ENCODE results near the gene DUSP28. TPM values are rescaled to one million over a fixed set of nuclear protein-coding genes. Genes with fewer than 3 reads are reported as not detected.

Gene DUSP28
- 4.9 and 5.1 TPM in 2 replicates for total RNA-seq (2021)
- Bru-seq, nascent RNA = percentile 69 among the genes with signal in this experiment
- percentile 59 among the genes with signal in this experiment for BruChase-seq, experiment 1, labeled RNA remaining after a 2-hour chase
- percentile 59 among the genes with signal in this experiment for BruChase-seq, experiment 2, labeled RNA remaining after a 6-hour chase
- long read RNA-seq, partial matches to known transcripts = 1 of 11 reads
- long read RNA-seq, other reads (novel, unspliced or antisense) = 4 of 11 reads

DNA sequence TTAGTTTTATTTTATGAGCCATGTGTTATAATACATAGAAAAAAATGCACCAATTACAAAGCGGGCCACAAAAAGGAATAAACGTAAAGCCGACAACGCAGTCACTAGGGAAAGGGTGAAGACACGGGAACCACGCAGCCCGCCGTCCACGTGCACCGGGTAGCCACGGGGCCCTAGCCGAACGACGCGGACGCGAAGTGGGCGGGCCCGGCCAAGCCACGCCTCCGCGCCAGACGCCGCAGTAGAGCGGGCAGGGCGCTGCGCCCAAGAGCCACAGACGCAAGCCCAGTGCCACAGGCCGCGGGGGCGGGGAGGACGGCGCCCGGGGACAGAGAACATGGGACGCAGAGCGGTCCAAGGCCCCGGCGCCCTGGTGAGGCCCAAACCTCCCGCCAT lies at the start of gene DUSP28:
Gene DUSP28, plus strand, starts transcription at position 274 of the 396 bp plus-strand sequence. CDS start 328 bp downstream, outside the sequence.
- H3K36me3 ChIP-seq (ENCODE audit: insufficient read depth, low read length, poor library complexity, severe bottlenecking) = no peaks in the 10 kb centered on the region
- peak; percentile 92 for DNase-seq (ENCODE audit: low spot score)
- POLR2A ChIA-PET (ENCODE audit: low non-redundant PET) = no interaction called here

DNA sequence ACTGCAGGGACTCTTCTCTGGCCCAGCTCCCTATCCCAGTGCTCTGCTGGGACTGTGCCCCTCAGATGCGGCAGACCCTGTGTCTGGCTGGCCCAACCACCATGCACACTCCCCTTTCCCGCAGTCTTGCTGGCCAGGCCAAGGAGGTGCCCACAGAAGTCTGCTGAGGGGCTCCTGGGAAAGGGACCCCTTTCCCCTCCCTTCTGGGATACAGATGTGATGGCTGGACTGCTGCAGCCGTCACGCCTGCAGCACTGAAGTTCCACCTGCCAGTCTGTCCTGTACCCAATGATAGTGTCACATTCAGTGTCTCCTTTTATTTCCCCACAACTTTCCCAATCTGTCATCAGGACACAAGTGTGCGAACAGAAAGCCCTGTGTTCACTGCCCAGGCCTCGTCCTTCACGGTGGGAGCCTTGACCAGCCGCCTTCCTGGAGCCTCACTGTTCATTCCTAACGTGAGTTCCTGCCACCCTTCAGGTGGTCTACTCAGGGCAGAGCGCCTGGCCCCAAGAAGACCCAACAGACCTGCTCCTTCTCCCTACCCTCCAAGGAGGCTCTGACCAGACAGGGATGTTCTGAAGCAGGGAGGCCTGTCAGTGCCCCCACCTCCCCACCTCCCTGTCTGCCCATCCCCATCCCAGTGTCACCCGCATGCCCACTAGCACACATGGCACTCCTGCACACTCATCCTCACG lies 49.5 kb upstream of the DUSP28 start:
- Histone ChIP-seq H3K27me3 (replicated peaks; ENCODE audit: insufficient read depth, low read depth, low read length, poor library complexity) (no peaks in the 10 kb centered on the region), H3K4me3 (ENCODE audit: low read depth, low read length, poor library complexity, severe bottlenecking) (no peak overlapping the region), H3K9me3 (ENCODE audit: low read depth, low read length, poor library complexity, severe bottlenecking) (no peaks in the 10 kb centered on the region), H3K4me1 (ENCODE audit: insufficient read depth, low read length, poor library complexity, severe bottlenecking) (no peaks in the 10 kb centered on the region), H3K36me3 (ENCODE audit: insufficient read depth, low read length, poor library complexity, severe bottlenecking) (no peaks in the 10 kb centered on the region), H3K27ac (ENCODE audit: low read depth, low read length, poor library complexity, severe bottlenecking) (no peak overlapping the region)
- DNase-seq (ENCODE audit: low spot score) = no peak
- ChIA-PET CTCF (no interaction called here), POLR2A (ENCODE audit: low non-redundant PET) (no interaction called here)
- TF ChIP-seq EZH2 (IDR thresholded peaks at IDR 0.05; ENCODE audit: borderline replicate concordance, low read depth, low read length, poor library complexity, severe bottlenecking) (no peak), CTCF (conservative IDR thresholded peaks at IDR 0.05; ENCODE audit: low read depth, low read length) (no peak)
- BruUV-seq (replicated peaks) = no TSS peak
- intact Hi-C loops (cut with micrococcal nuclease; ENCODE audit: unreplicated experiment) = no loop called here

More for the DNA sequence above, at the start of gene DUSP28:
- Histone ChIP-seq H3K27me3 (replicated peaks; ENCODE audit: insufficient read depth, low read depth, low read length, poor library complexity) (no peaks in the 10 kb centered on the region), H3K4me1 (ENCODE audit: insufficient read depth, low read length, poor library complexity, severe bottlenecking) (peaks cover 12% of the 10 kb centered on the region), H3K4me3 (ENCODE audit: low read depth, low read length, poor library complexity, severe bottlenecking) (peak within 1 kb of the TSS; percentile 87), H3K9me3 (ENCODE audit: low read depth, low read length, poor library complexity, severe bottlenecking) (no peaks in the 10 kb centered on the region), H3K27ac (ENCODE audit: low read depth, low read length, poor library complexity, severe bottlenecking) (peak within 1 kb of the TSS; percentile 98)
- CTCF ChIA-PET = no interaction called here
- BruUV-seq (replicated peaks) = no TSS peak
- intact Hi-C loops (cut with micrococcal nuclease; ENCODE audit: unreplicated experiment) = no loop called here
- no peak for TF ChIP-seq EZH2 (IDR thresholded peaks at IDR 0.05; ENCODE audit: borderline replicate concordance, low read depth, low read length, poor library complexity, severe bottlenecking)

DNA sequence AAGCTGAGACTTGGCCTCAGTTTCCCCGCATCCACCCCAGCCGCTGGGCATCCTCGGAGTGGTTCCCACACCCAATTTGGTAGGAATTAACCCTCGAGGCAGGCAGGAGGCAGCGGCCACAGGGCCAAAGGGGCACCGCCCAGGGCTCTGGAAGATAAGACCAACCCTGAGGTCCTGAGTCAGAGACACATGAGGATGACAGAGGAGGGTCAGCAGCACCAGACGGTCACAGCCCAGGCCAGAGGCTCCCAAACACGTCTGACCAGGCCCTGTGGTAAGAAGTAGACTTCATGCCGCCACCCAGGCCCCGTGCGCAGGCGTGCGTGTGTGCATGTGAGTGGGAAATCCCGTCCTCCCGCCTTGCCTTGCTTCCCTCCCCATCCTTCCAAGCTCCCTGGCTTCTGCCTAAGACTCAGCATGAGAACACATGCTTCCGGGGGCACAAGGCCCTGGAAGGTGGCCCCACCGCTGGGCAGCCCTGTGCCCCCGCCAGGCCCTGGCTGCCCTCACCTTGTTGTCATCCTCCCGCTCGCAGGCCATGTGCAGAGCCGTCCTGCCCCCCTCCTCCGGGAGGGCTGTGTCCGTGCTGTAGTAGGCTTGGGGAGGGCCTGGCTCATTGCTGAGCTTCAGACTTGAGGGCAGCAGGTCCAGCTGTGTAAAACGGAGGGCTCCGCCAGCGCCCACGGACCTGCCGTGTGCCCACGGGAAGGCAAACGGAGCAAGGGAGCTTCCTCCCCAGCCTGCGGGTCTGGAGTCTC lies 48.6 kb upstream of the DUSP28 start:
- no peak for TF ChIP-seq CTCF (conservative IDR thresholded peaks at IDR 0.05; ENCODE audit: low read depth, low read length)
- no peak for TF ChIP-seq EZH2 (IDR thresholded peaks at IDR 0.05; ENCODE audit: borderline replicate concordance, low read depth, low read length, poor library complexity, severe bottlenecking)
- no peaks in the 10 kb centered on the region for H3K9me3 ChIP-seq (ENCODE audit: low read depth, low read length, poor library complexity, severe bottlenecking)
- no peak overlapping the region for H3K4me3 ChIP-seq (ENCODE audit: low read depth, low read length, poor library complexity, severe bottlenecking)
- BruUV-seq (replicated peaks) = no TSS peak
- H3K4me1 ChIP-seq (ENCODE audit: insufficient read depth, low read length, poor library complexity, severe bottlenecking) = no peaks in the 10 kb centered on the region
- ChIA-PET CTCF (no interaction called here), POLR2A (ENCODE audit: low non-redundant PET) (no interaction called here)
- no peak overlapping the region for H3K27ac ChIP-seq (ENCODE audit: low read depth, low read length, poor library complexity, severe bottlenecking)
- intact Hi-C loops (cut with micrococcal nuclease; ENCODE audit: unreplicated experiment) = no loop called here
- H3K27me3 ChIP-seq (replicated peaks; ENCODE audit: insufficient read depth, low read depth, low read length, poor library complexity) = no peaks in the 10 kb centered on the region
- no peak for DNase-seq (ENCODE audit: low spot score)
- H3K36me3 ChIP-seq (ENCODE audit: insufficient read depth, low read length, poor library complexity, severe bottlenecking) = no peaks in the 10 kb centered on the region

Data from A673 (cell line).